H9 (cell line): ENCODE data around the gene NTN3. TPM values are rescaled to one million over a fixed set of nuclear protein-coding genes. Genes with fewer than 3 reads are reported as not detected.

Source experiments
- DNase-seq: peaks from one replicate; pipeline ENCODE4 v3.0.0-alpha.2; 2017
- H2AFZ ChIP-seq: one replicate; pipeline ENCODE4 v1.6.1; 2013; ENCODE audit warnings: mild to moderate bottlenecking, low read length, control low read depth, moderate library complexity
- H2AK5ac ChIP-seq: 2 replicates; pipeline ENCODE4 v1.6.1; 2013; ENCODE audit warnings: low read length, control low read depth, mixed read lengths; ENCODE audit not compliant: insufficient read length
- H2BK120ac ChIP-seq: one replicate; pipeline ENCODE4 v1.6.1; 2013; ENCODE audit warnings: low read depth, mild to moderate bottlenecking, low read length, control low read depth, inconsistent platforms; ENCODE audit not compliant: poor library complexity, severe bottlenecking
- H2BK12ac ChIP-seq: 2 replicates; pipeline ENCODE4 v1.6.1; 2013; ENCODE audit warnings: low read length, control low read depth, mixed read lengths, low read depth; ENCODE audit not compliant: insufficient read length
- H2BK15ac ChIP-seq: 2 replicates; pipeline ENCODE4 v1.6.1; 2013; ENCODE audit warnings: low read depth, low read length, control low read depth
- H2BK20ac ChIP-seq: one replicate; pipeline ENCODE4 v1.6.1; 2013; ENCODE audit warnings: low read depth, mild to moderate bottlenecking, low read length, control low read depth, inconsistent platforms; ENCODE audit not compliant: poor library complexity, severe bottlenecking
- H2BK5ac ChIP-seq: 2 replicates; pipeline ENCODE4 v1.6.1; 2013; ENCODE audit warnings: low read length, control low read depth, mixed read lengths; ENCODE audit not compliant: insufficient read length
- H3K14ac ChIP-seq: 2 replicates; pipeline ENCODE4 v1.6.1; 2013; ENCODE audit warnings: low read length, control low read depth; ENCODE audit not compliant: insufficient read depth
- H3K18ac ChIP-seq: 2 replicates; pipeline ENCODE4 v1.6.1; 2013; ENCODE audit warnings: low read depth, mild to moderate bottlenecking, mixed read lengths, low read length, control low read depth; ENCODE audit not compliant: insufficient read length
- H3K23ac ChIP-seq: 2 replicates; pipeline ENCODE4 v1.6.1; 2013; ENCODE audit warnings: low read length, control low read depth, mixed read lengths, low read depth; ENCODE audit not compliant: insufficient read length
- H3K23me2 ChIP-seq: 2 replicates; pipeline ENCODE4 v1.6.1; 2013; ENCODE audit warnings: low read depth, mild to moderate bottlenecking, mixed read lengths, low read length, control low read depth; ENCODE audit not compliant: insufficient read length, poor library complexity, severe bottlenecking
- H3K27ac ChIP-seq: 2 replicates; pipeline ENCODE4 v1.5.1; 2013; ENCODE audit warnings: low read length, control low read depth, mixed read lengths, low read depth; ENCODE audit not compliant: insufficient read length
- H3K27me3 ChIP-seq: 2 replicates; pipeline ENCODE4 v1.6.1; 2013; ENCODE audit warnings: low read length, control low read depth, inconsistent platforms; ENCODE audit not compliant: insufficient read depth
- H3K4ac ChIP-seq: 2 replicates; pipeline ENCODE4 v1.6.1; 2013; ENCODE audit warnings: low read depth, mild to moderate bottlenecking, control low read depth, inconsistent platforms, low read length, moderate library complexity
- H3K4me1 ChIP-seq: 2 replicates; pipeline ENCODE4 v1.6.1; 2013; ENCODE audit warnings: low read length, control low read depth, inconsistent platforms; ENCODE audit not compliant: insufficient read depth
- H3K4me2 ChIP-seq: 2 replicates; pipeline ENCODE4 v1.6.1; 2013; ENCODE audit warnings: low read length, control low read depth, mixed read lengths; ENCODE audit not compliant: insufficient read length, insufficient read depth
- H3K56ac ChIP-seq: 2 replicates; pipeline ENCODE4 v1.6.1; 2013; ENCODE audit warnings: low read depth, mild to moderate bottlenecking, mixed read lengths, low read length, control low read depth; ENCODE audit not compliant: insufficient read length
- H3K79me1 ChIP-seq: 2 replicates; pipeline ENCODE4 v1.6.1; 2013; ENCODE audit warnings: low read depth, mild to moderate bottlenecking, moderate library complexity, low read length, control low read depth, inconsistent platforms; ENCODE audit not compliant: insufficient read depth, poor library complexity, severe bottlenecking
- H3K79me2 ChIP-seq: 2 replicates; pipeline ENCODE4 v1.6.1; 2013; ENCODE audit warnings: low read length, control low read depth, inconsistent platforms; ENCODE audit not compliant: insufficient read depth
- H3K9ac ChIP-seq: 2 replicates; pipeline ENCODE4 v1.6.1; 2013; ENCODE audit warnings: low read length, control low read depth, mixed read lengths; ENCODE audit not compliant: insufficient read length; ENCODE audit errors: extremely low read depth
- H3K9me3 ChIP-seq: one replicate; pipeline ENCODE4 v1.6.1; 2013; ENCODE audit warnings: low read depth, low read length, inconsistent platforms; ENCODE audit not compliant: control insufficient read depth
- H3T11ph ChIP-seq: one replicate; pipeline ENCODE4 v1.6.1; 2013; ENCODE audit warnings: mild to moderate bottlenecking, low read length, control low read depth, inconsistent platforms
- H4K20me1 ChIP-seq: one replicate; pipeline ENCODE4 v1.6.1; 2013; ENCODE audit not compliant: control insufficient read depth, insufficient read length, insufficient read depth
- H4K5ac ChIP-seq: 2 replicates; pipeline ENCODE4 v1.6.1; 2013; ENCODE audit warnings: low read depth, mild to moderate bottlenecking, mixed read lengths, low read length, control low read depth; ENCODE audit not compliant: insufficient read length
- H4K8ac ChIP-seq: replicated peaks from 2 replicates; pipeline ENCODE4 v1.6.1; 2013; ENCODE audit warnings: low read length, control low read depth, mixed read lengths, low read depth; ENCODE audit not compliant: insufficient read length
- H4K91ac ChIP-seq: 2 replicates; pipeline ENCODE4 v1.6.1; 2013; ENCODE audit warnings: low read depth, mild to moderate bottlenecking, moderate library complexity, mixed read lengths, low read length, control low read depth; ENCODE audit not compliant: insufficient read length
- H3K27ac Mint-ChIP-seq, 3 experiments: 2 replicates in 2 of 3; 3 replicates in 1 of 3; pipeline ENCODE4 v1.8.0; 2020 to 2021; ENCODE audit warnings: mixed read lengths in 3 of 3, mild to moderate bottlenecking in 1 of 3, moderate library complexity in 1 of 3
- H3K27me3 Mint-ChIP-seq: 2 replicates; pipeline ENCODE4 v1.8.0; 2021; ENCODE audit warnings: low read depth, mild to moderate bottlenecking, moderate library complexity, mixed read lengths
- H3K36me3 Mint-ChIP-seq, 3 experiments: 2 replicates in 2 of 3; 3 replicates in 1 of 3; pipeline ENCODE4 v1.8.0; 2020 to 2021; ENCODE audit warnings: low read depth in 3 of 3, mixed read lengths in 3 of 3; ENCODE audit not compliant: insufficient read depth in 1 of 3
- H3K4me1 Mint-ChIP-seq, 2 experiments: 2 replicates each; pipeline ENCODE4 v1.8.0; 2020; ENCODE audit warnings: mixed read lengths in 2 of 2
- H3K4me3 Mint-ChIP-seq, 2 experiments: 2 replicates in 1 of 2; 3 replicates in 1 of 2; pipeline ENCODE4 v1.8.0; 2020 to 2021; ENCODE audit warnings: mild to moderate bottlenecking in 2 of 2, mixed read lengths in 2 of 2, moderate library complexity in 1 of 2
- H3K9me3 Mint-ChIP-seq, 2 experiments: 2 replicates in 1 of 2; 3 replicates in 1 of 2; pipeline ENCODE4 v1.8.0; 2020; ENCODE audit warnings: mild to moderate bottlenecking in 2 of 2, mixed read lengths in 2 of 2, moderate library complexity in 1 of 2
- CTCF ChIP-seq: fragments of 200-600 bp; sonication (generic); conservative IDR thresholded peaks from 3 replicates; pipeline ENCODE4 v1.8.0; 2021; ENCODE audit warnings: antibody characterized with exemption, mild to moderate bottlenecking
- WGBS: extraction: QIAGEN DNeasy Blood & Tissue Kit; methylation state at CpG from one replicate; pipeline ENCODE4 v1.1.7; 2013; ENCODE audit warnings: missing lambda C conversion rate, low lambda C conversion rate, mixed read lengths; ENCODE audit not compliant: insufficient read length; ENCODE audit errors: extremely low coverage; 5-methylcytosine and 5-hydroxymethylcytosine counted together
- total RNA-seq: library from RNA; stranded (reverse); gene quantifications from 2 replicates; pipeline ENCODE4 v1.2.1, GENCODE V29; 2021

The NTN3 gene
- total RNA-seq, 1 experiment from 2014 or later = 1.3 TPM

DNA sequence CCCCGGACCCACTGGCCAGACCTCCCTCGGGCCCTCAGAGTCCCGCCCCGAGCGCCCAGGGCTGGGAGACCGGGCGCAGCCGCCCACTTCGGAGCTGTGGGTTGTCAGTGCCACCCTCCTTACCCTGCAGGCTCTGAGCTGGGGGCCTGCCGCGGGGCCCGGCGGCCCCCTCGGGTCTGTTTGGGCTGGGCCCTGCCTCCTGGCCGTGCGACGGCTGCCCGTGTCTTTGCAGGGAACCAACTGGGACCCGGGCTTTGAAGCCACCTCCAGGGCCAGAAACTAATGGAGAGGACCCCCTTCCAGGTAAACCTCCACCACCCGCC, 10.7 kb upstream of the NTN3 start:
- Histone ChIP-seq H3K23ac (no peak overlapping the region), H4K91ac (no peak overlapping the region), H3K4me2 (peak overlapping the region; percentile 52), H3K27me3 (no peaks in the 10 kb centered on the region), H3K4ac (no peak overlapping the region), H4K8ac (no peak overlapping the region), H4K20me1 (no peaks in the 10 kb centered on the region), H3K9ac (peak overlapping the region; percentile 32), H3K79me1 (peaks cover 7% of the 10 kb centered on the region), H3K9me3 (no peaks in the 10 kb centered on the region), H2BK120ac (no peak overlapping the region), H3K14ac (no peak overlapping the region), H3K23me2 (peaks cover 11% of the 10 kb centered on the region), H3K18ac (no peak overlapping the region), H3K79me2 (0 out of 2 replicates have a peak, but pooled peaks cover 2% of the 10 kb centered on the region), H2BK20ac (no peak overlapping the region), H3K4me1 (peaks cover 2% of the 10 kb centered on the region; the same call in 1 of the 2 replicates), H2AK5ac (no peak overlapping the region), H3K56ac (no peak overlapping the region), H4K5ac (no peak overlapping the region), H3T11ph (no peak overlapping the region), H3K27ac (no peak overlapping the region), H2BK5ac (no peak overlapping the region), H2BK15ac (no peak overlapping the region), H2AFZ (no peak overlapping the region), H2BK12ac (no peak overlapping the region)
- Mint-ChIP-seq H3K27ac (no peak overlapping the region; a peak in 1 of 7 replicates), H3K4me3 (peak overlapping the region; percentile 73 to 88), H3K9me3 (no peaks in the 10 kb centered on the region), H3K36me3 (peaks cover 18 to 53% (median 44%) of the 10 kb centered on the region in 3 experiments; a peak in 6 of 7 replicates), H3K27me3 (no peaks in the 10 kb centered on the region), H3K4me1 (peaks cover 9 to 20% of the 10 kb centered on the region in 2 experiments)
- TF ChIP-seq CTCF = no peak
- no CpG with 5 or more reads among the region's 20 CpGs for WGBS
- no peak for DNase-seq
